Measurements from ENCODE around the gene CHMP1A.
"Not testable (repeated sequence)": the region's sequence is repeated elsewhere in the genome, so short reads cannot be mapped to it uniquely, and the experiment has no call there.

CHMP1A gene

DNA sequence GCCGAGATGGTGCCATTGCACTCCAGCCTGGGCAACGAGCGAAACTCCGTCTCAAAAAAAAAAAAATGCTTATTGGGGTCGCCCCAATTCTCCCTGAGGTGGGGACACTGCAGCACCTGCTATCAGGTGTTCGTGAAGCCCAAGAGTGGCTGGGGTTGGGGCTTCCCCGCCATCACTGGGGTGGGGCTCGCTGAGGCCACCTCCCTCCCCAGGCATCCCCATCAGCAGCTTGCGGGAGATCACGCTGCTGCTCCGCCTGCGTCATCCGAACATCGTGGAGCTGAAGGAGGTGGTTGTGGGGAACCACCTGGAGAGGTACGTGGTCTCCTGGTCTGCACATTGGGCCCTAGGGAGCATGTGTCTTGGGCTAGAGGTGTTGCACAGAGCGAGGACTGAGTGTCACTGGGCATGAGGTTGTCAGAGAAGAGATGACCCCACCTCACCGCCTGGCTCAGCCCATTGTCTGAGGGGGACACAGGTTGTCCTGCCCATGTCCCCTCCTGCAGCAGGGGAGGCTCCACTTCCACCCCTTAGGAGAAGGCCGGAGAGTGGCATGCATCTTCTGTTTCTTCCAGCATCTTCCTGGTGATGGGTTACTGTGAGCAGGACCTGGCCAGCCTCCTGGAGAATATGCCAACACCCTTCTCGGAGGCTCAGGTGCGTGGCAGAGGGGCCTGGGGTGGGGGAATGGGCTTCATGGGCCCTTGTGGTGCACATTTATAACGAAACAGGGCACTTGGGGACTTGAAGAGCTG lies 33.9 kb upstream of the CHMP1A start:
- DNase-seq = no peak

DNA sequence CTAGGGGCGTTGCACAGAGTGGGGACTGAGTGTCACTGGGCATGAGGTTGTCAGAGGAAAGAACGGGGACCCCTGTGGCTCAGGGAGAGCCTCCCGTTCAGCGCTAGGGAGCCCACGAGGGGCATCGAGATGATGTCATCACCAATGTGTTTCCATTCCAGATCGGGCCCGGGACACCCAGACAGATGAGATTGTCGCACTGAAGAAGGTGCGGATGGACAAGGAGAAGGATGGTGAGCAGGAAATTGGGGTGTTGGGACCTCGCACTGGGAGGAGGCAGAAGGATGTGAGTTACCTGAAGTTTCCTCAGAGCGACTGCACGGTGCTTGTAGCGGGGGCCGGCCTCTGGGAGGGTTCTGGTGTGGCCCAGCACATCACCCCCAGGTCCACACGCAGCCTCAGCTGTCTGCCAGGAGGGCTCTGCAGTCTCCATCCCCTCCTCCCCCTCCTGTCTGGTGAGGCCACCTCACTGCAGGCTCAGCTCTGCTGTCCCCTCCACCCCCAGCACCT lies 32.9 kb upstream of the CHMP1A start:
- DNase-seq = no peak

DNA sequence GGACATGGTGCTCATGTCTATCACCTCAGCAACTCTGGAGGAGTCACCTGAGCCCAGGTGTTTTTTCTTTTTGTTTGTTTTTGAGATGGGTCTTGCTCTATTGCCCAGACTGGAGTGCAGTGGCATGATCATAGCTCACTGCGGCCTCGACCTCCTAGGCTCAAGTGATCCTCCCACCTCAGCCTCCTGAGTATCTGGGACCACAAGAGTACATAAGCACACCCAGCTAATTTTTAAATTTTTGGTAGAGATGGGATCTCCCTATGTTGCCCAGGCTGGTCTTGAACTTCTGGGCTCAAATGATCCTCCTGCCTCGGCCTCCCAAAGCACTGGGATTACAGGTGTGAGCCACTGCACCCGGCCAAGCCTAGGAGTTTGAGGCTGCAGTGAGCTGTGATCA lies 32.1 kb upstream of the CHMP1A start:
- not testable (repeated sequence) for DNase-seq

DNA sequence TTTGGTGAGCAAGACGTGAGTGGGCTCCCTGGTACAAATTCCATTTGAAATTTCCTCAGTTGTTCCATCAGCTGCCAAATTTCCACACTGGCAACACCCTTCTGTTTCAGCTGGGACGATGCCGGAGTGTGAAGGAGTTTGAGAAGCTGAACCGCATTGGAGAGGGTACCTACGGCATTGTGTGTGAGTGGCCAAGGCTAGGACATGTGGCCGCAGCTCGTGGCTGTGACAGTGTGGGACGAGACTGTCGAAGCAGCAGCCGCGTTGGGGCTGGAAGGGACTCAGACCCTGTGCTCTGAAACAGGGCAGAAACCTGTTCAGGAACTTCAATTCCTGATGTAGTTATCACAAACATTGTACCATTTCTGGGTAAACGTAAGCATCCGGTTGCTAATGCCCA lies 31.6 kb upstream of the CHMP1A start:
- no peak for DNase-seq

DNA sequence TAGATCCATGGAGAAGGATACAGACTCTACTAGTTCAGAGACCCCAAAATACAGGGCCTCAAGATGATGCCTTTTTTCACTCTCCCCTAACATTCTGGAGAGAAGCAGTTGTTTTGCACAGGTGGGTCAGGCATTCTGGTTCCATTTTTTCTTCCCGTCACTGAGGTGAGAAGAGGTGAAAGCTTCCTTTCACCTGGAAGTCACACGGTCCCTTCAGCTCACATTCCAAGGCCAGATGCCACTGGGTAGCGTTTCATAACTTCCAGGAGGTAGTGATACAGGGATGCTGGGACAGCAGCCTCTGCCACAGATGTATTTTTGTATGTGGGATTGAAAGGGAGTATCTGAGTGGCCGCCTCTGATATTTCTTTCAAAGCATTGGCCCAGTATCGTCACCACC lies 30.9 kb upstream of the CHMP1A start:
- no peak for DNase-seq

DNA sequence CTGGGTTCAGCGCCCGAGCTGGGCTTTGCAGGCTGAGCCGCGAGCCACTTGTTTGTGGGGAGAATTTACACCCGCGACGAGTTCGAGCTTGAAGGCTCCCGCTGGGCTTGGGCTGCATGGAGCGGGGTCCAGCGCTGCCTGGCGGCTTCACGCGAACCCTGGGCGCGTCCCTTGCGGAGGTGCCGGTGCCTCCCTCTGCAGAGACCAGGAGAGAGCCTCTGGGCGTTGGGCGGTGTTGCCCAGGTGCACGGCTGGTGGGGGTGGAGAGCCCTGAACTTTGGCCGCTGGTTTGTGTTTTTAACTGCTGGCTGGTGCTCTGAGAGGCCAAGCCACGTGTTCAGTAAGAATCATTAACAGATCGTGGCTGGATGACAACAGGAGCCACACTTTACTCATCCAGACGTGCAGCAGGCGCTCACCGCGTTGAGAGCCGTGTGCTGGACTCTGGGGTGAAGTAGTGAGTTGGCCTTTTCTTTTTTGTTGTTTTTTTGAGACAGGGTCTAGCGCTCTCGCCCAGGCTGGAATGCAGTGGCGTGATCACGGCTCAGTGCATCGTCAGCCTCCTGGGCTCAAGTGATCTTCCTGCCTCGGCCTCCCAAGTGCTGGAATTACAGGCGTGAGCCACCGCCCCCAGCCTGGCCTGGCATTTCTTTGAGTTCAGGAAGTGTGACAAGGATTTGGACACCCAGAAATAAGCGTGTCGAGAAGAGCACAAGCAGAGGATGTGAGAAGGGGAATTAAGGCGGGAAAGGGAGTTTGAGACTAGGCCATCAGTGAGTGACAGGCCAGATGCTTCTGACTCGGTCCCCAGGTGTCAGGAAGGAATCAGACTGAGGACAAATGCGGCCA lies 29.8 kb upstream of the CHMP1A start:
- no peak for DNase-seq

DNA sequence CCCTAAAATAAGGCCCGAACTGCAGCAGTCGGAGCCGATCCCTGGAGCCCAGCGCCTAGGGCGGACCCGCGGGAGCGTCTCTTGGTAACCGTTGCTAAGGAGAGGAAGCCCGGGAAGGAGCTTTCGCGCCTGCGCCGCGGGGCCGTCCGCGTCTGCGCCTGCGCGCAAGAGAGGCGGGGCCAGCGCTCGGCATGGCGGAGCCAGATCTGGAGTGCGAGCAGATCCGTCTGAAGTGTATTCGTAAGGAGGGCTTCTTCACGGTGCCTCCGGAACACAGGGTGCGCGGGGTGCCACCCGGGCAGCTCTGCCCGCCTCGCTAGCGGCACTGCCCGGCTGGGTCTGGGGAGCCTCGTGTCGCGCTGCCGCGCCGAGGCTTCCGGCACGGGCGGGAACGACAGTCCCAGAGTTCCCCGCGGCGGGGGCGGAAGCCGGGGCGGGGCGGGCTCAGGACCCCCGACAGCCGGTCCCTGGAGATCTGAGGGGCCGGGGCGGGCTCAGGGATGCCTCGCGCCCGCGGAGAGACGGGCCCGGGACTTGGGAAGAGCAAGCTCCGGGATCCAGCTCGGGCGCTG lies 29.1 kb upstream of the CHMP1A start, which contains the start of gene CDK10:
Gene CDK10 (plus strand): TSS at position 170 of the 572 bp plus-strand sequence. CDS start 22 bp downstream, at position 192.
- DNase-seq = no peak

DNA sequence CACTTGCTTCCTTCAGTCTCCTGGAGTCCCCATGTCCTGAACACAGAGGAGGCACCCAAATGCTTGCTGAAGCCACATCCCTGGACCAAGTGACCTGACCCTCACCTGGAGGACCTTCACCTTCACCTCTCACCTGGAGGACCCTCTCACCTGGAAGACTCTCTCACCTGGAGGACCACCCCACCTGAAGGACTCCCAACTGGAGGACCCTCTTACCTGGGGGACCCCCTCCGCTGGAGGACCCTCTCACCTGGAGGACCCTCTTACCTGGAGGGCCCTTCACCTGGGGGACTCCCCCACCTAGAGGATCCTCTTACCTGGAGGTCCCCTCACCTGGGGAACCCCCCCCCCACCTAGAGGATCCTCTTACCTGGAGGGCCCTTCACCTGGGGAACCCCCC lies 28.4 kb upstream of the CHMP1A start:
- no peak for DNase-seq

DNA sequence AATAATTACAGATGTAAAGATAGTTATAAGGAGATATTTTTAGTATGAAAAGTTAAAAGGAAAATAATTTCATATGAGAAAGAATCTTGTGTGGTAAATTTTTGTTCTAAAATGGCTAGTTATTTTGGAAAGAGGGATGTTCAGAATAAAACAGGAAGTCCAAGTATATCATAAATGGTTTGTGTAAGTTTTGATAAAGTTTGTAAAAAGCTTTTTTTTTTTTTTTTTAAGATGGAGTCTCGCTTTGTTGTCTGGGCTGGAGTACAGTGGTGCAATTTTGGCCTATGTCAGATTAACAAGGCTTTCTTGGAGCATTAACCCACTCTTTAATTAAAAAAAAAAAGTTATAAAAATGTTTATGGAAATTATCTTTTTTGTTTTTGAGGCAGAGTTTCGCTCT lies 20.8 kb upstream of the CHMP1A start:
- no peak for DNase-seq

DNA sequence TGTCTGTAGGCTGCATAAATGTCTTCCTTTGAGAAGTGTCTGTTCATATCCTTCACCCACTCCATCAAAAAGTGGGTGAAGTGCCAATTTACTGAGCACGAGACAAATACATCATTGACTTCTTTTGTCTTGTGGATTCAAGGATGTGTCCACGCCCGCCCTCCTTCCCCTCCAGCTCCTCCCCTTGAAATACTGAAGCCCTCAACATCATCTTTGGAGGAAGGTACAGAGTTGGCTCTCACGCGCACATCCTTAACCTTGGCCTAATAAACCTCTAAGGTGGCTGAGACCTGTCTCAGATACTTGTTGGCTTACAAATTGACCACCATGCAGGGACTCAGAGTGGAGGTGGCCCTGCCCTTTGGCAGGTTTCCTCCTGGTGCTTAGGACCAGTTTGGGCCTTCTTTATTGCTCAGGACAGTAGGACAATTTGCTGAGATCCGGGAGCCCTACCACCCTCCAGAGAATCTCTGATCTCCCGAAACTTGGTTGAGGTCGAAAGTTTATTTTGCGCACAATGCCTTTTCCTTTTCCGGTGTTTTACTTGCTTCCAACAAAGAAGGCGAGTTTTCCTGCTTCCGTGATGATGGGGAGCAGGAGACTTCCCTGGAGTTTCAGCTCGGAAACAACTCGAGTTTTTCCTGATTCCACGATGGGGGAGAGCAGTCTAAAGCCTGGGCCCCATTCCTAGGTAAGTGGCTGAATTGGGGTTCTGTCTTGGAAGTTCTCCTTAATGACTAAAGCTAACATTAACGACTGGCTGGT lies 14.9 kb upstream of the CHMP1A start:
- DNase-seq = no peak

DNA sequence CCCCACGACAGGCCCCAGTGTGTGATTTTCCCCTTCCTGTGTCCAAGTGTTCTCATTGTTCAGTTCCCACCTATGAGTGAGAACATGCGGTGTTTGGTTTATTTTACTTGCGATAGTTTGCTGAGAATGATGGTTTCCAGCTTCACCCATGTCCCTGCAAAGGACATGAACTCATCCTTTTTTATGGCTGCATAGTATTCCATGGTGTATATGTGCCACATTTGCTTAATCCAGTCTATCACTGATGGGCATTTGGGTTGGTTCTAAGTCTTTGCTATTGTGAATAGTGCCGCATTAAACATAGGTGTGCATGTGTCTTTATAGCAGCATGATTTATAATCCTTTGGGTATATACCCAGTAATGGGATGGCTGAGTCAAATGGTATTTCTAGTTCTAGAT lies 14.1 kb upstream of the CHMP1A start:
- DNase-seq = not testable (repeated sequence)

DNA sequence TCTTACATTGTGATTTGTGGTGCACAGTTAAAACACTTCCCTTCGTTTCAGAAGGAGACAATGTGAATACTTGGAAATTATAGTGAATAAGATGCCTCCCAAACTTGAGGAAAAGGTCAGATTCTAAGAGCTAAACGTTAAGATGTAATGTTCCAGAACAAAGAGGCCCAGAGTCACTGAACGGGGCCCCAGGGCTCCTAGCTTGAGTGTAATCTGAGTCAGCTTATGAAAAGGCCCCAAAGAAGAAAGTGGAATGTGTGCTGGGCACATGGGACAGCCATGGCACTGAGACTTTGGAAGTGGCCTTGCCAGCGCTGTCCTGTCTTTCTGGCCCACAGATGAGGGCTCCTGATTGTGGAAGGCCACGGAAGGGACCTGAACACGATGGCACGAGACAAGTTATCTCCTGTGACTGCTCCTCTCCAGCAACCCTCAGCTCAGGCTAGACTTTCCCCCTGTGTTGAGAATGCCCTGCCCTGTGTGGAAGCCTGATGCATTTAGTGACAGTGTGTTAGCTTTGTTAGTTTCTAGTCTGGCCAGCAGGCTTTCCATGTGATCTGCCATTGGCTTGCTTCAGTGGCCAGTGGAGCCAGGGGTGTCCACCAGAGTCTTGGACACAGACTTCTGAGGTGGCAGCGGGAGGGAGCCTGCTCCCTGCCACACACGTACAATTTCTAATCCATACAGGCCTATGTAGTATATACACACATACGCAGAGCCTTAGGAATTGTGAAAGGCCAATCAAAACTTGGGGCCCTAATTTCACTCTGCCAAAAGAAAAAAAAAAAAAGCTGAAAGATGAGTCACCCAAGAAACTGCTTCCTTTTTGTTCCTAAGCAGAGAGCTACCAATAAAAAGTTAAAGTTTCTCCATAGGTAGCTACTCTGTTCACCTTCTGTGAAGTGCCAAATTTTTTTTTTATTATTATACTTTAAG lies 13.3 kb upstream of the CHMP1A start:
- no peak for DNase-seq

DNA sequence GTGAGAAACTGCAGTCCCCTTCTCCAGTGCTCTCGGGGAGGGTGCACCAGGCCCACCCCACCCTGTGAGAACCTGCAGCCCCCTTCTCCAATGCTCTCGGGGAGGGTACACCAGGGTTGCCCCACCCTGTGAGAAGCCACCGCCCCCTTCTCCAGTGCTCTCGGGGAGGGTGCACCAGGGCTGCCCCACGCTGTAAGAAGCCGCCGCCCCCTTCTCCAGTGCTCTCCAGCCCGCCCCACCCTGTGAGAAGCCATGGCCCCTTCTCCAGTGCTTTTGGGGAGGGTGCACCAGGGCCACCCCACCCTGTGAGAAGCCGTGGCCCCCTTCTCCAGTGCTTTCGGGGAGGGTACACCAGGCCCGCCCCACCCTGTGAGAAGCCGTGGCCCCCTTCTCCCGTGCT lies 12.2 kb upstream of the CHMP1A start:
- no peak for DNase-seq

DNA sequence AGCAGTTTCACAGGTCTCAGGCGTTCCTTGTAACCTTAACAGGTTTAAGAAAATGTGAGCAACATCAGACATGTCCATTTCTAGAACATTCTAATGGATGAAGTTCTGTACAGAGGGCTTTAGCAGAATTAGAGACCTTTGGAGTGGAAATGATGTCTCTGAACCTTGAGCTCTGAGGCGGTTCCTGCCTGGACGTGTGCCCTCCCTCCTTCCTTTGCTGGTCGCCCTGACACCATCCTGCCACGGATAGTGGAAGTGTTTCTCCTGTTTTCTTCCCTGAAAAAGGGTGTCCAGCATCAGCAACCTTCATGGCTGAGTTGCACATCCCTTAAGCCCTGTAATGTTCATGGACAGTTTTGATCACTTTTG lies 11.3 kb upstream of the CHMP1A start:
- no peak for DNase-seq

DNA sequence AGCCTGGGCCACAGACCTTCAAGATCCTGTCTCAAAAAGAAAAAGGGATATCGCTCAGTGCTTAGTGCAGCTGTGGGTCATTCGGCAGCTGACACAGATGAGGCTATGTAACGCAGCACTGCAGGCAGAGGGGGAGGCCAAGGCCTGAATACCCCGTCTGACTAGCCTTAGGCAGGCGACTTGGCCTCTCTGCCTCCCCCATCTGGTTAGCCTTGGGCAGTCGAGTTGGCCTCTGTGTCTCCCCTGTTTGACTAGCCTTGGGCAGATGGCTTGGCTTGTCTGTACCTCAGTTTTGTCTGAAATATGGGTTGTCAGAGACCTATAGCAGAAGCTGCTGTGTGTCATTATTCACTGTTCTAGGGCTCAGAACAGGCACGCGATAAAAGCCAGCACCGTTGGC lies 10.1 kb upstream of the CHMP1A start:
- no peak for DNase-seq

DNA sequence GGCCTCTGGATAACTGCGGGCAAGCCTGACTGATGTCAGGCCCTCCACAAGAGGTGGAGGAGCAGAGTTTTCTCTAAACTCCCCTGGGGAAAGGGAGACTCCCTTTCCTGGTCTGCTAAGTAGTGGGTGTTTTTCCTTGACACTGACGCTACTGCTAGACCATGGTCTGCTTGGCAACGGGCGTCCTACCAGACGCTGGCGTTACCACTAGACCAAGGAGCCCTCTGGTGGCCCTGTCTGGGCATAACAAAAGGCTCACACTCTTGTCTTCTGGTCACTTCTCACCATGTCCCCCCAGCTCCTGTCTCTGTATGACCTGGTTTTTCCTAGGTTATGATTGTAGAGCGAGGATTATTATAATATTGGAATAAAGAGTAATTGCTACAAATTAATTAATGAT lies 9.5 kb upstream of the CHMP1A start:
- DNase-seq = not testable (repeated sequence)

DNA sequence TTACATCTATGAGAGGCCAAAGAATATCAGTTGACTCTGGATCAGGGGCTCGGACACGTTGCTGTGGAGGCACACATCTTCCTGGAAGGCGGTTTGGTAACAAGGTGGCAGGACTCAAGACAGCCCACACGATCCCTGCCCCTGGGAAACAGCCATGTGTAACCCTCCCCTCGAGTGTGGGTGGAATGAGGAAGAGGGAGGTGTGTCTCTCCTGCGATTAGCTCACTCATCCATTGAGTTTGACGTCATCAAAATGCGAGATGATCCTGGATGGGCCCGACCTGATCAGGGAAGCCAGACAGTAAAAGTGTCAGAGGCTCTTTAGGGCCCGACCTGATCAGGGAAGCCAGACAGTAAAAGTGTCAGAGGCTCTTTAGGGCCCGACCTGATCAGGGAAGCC lies 6.7 kb upstream of the CHMP1A start:
- not testable (repeated sequence) for DNase-seq

DNA sequence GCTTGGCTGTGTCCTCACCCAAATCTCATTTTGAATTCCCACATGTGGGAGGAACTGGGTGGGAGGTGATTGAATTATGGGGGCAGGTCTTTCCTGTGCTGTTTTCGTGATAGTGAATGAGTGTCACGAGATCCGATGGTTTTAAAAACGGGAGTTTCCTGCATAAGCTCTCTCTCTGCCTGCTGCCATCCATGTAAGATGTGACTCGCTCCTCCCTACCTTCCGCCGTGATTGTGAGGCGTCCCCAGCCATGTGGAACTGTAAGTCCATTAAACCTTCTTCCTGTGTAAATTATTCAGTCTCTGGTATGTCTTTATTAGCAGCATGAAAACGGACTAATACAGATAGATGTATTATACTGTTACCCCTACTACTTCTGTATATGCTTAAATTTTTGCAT lies 3.7 kb upstream of the CHMP1A start:
- DNase-seq = no peak

DNA sequence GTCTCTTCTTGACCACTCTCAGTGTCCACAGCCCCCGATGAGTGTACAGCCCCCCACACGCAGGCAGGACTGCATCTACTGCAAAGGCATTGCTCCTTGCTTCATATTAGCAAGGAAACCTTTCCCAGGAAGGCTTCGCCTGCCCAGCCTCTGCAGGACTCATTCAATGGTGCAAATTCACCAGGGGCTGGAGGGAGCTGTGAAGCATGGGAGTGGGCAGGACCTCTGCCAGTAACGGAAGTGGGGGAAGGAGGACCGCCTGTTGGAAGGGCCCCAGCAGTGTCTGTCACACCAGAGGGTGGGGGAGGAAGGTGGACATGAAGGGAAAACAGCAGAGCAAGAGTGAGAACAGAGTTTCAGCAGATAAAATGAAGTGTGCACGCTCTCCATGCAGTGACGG lies 2.6 kb upstream of the CHMP1A start:
- DNase-seq = no peak

DNA sequence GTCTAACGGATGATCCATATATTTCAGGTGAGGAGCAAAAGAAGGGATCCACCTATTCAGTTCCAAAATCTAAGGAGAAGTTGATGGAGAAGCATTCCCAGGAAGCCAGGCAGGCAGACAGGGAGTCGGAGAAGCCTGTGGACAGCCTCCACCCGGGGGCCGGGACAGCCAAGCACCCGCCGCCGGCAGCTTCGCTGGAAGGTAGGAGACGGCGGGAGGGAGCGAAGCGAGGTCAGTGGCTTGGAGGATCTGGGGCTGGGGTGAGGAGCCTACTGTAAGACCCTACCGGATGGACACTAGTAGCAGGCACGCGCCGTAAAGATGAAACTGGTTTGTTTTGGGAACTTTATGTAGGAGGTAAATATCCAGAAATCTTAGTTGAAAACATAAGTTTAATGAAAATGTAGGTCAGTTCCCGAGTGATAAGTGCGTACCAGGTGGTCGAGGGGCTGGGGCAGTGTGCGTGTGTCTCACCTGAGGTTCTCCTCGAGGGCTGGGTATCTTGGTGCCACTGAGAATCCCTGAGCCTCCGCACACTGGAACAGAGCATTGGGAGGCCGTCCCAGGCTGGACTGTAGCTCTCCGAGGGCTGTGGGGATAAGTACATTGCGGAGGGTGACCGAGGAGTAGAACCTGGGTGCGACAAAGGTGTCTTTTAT lies 842 bp upstream of the CHMP1A start:
- DNase-seq = no peak

DNA sequence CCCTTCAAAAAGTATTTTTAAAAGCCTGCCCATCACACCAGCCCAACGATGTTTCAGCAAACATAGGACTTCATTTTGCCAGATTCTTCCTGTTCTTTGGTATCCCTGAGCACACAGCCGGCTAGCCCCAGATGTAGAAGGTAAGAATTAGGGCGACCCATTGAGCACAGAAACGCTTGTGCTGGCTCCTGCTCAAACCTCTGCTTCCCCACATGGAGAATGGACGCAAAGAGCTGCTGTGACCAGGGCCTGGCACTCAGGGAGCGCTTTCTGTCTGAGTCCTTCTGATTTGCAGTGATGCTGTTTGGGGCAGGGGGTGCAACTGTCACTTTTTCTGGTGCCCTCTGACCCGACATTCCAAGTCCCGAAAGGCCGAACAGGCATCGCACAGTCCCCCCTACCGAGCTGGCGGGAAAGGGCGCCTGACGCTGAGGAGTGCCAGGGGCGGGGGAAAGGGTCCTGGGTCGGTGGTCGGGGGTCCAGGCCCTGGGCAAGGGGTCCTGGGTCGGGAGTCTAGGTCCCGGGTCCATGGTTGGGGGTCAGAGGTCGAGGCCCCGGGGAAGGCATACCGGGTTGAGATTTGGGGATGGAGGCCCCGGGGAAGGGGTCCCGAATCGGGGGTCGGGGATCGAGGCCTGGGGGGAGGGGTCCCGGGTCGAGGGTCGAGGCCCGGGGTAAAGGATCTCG lies 930 bp downstream of the CHMP1A start:
- no peak for DNase-seq

All from SIG-M5 (cell line).